Mesendoderm (in vitro differentiated cells): ENCODE data around the gene HAS3.

Experiments used
- DNase-seq: peaks from one replicate; pipeline ENCODE4 v3.0.0; 2013
- H2AK5ac ChIP-seq: 2 replicates; pipeline ENCODE4 v1.6.1; 2013; ENCODE audit warnings: low read length, inconsistent platforms
- H2BK120ac ChIP-seq: 2 replicates; pipeline ENCODE4 v1.6.1; 2013; ENCODE audit warnings: low read depth, mild to moderate bottlenecking, low read length, moderate library complexity, mixed read lengths
- H2BK15ac ChIP-seq: replicated peaks from 2 replicates; pipeline ENCODE4 v1.6.1; 2013; ENCODE audit warnings: low read depth, mild to moderate bottlenecking, moderate library complexity
- H2BK5ac ChIP-seq: 2 replicates; pipeline ENCODE4 v1.6.1; 2013; ENCODE audit warnings: low read length, inconsistent platforms
- H3K18ac ChIP-seq: 2 replicates; pipeline ENCODE4 v1.6.1; 2013; ENCODE audit warnings: mild to moderate bottlenecking, low read length, mixed read lengths
- H3K23ac ChIP-seq: one replicate; pipeline ENCODE4 v1.6.1; 2013; ENCODE audit warnings: low read length
- H3K27ac ChIP-seq: 2 replicates; pipeline ENCODE4 v1.5.1; 2013; ENCODE audit warnings: low read depth, mild to moderate bottlenecking, inconsistent platforms, low read length, moderate library complexity
- H3K27me3 ChIP-seq: 2 replicates; pipeline ENCODE4 v1.6.1; 2013; ENCODE audit warnings: low read length, control low read depth, mild to moderate bottlenecking, inconsistent platforms; ENCODE audit not compliant: insufficient read depth, poor library complexity
- H3K36me3 ChIP-seq: 2 replicates; pipeline ENCODE4 v1.6.1; 2013; ENCODE audit warnings: low read length, inconsistent platforms; ENCODE audit not compliant: control insufficient read depth, insufficient read depth
- H3K4ac ChIP-seq: one replicate; pipeline ENCODE4 v1.6.1; 2013; ENCODE audit warnings: low read depth, mild to moderate bottlenecking, low read length, moderate library complexity
- H3K4me1 ChIP-seq: 2 replicates; pipeline ENCODE4 v1.6.1; 2013; ENCODE audit warnings: low read depth, low read length, inconsistent platforms; ENCODE audit not compliant: control insufficient read depth
- H3K4me2 ChIP-seq: 2 replicates; pipeline ENCODE4 v1.6.1; 2013; ENCODE audit warnings: low read length
- H3K4me3 ChIP-seq: 2 replicates; pipeline ENCODE4 v1.5.1; 2013; ENCODE audit warnings: mild to moderate bottlenecking, low read length
- H3K56ac ChIP-seq: one replicate; pipeline ENCODE4 v1.6.1; 2013; ENCODE audit warnings: low read length
- H3K79me1 ChIP-seq: 2 replicates; pipeline ENCODE4 v1.6.1; 2013; ENCODE audit warnings: low read length, inconsistent platforms
- H3K79me2 ChIP-seq: 2 replicates; pipeline ENCODE4 v1.6.1; 2013; ENCODE audit warnings: mild to moderate bottlenecking, low read length; ENCODE audit not compliant: control insufficient read depth, insufficient read depth
- H3K9ac ChIP-seq: 2 replicates; pipeline ENCODE4 v1.6.1; 2013; ENCODE audit warnings: low read length, inconsistent platforms
- H4K5ac ChIP-seq: one replicate; pipeline ENCODE4 v1.6.1; 2013; ENCODE audit warnings: low read length
- H4K8ac ChIP-seq: one replicate; pipeline ENCODE4 v1.6.1; 2013; ENCODE audit warnings: low read depth, mild to moderate bottlenecking, control low read depth, low read length, moderate library complexity
- WGBS: extraction: QIAGEN DNeasy Blood & Tissue Kit; methylation state at CpG from one replicate; pipeline ENCODE4 v1.1.7; 2013; ENCODE audit warnings: low lambda C conversion rate, missing lambda C conversion rate; ENCODE audit not compliant: insufficient coverage; ENCODE audit errors: extremely low coverage; 5-methylcytosine and 5-hydroxymethylcytosine counted together

The HAS3 gene

GRCh38 chr16:69160192-69160591 lies 54.7 kb downstream of the HAS3 start:
- no peak overlapping the region for H3K23ac ChIP-seq
- peaks cover 15% of the 10 kb centered on the region for H3K36me3 ChIP-seq

GRCh38 chr16:69165584-69165983 lies 60.1 kb downstream of the HAS3 start:
- no peak for DNase-seq
- no peak overlapping the region for H4K5ac ChIP-seq
- H3K79me1 ChIP-seq: no peaks in the 10 kb centered on the region
- no peak overlapping the region for H3K23ac ChIP-seq
- H2BK120ac ChIP-seq: no peak overlapping the region
- no peak overlapping the region for H3K27ac ChIP-seq
- no peaks in the 10 kb centered on the region for H3K4me1 ChIP-seq
- no CpG with 5 or more reads among the region's 6 CpGs for whole genome bisulfite sequencing
- no peak overlapping the region for H3K9ac ChIP-seq
- H3K4ac ChIP-seq: no peak overlapping the region
- H2BK5ac ChIP-seq: no peak overlapping the region
- H3K36me3 ChIP-seq: peaks cover 17% of the 10 kb centered on the region
- H3K4me2 ChIP-seq: no peak overlapping the region
- H3K79me2 ChIP-seq: no peaks in the 10 kb centered on the region
- H4K8ac ChIP-seq: no peak overlapping the region
- no peak overlapping the region for H3K18ac ChIP-seq
- H3K4me3 ChIP-seq: no peak overlapping the region
- H2AK5ac ChIP-seq: no peak overlapping the region
- H3K27me3 ChIP-seq: no peaks in the 10 kb centered on the region
- H3K56ac ChIP-seq: no peak overlapping the region
- no peak overlapping the region for H2BK15ac ChIP-seq

More at GRCh38 chr16:69160192-69160591, 54.7 kb downstream of the HAS3 start:
- Histone ChIP-seq H2BK15ac (no peak overlapping the region), H3K27me3 (no peaks in the 10 kb centered on the region), H2AK5ac (no peak overlapping the region), H3K56ac (no peak overlapping the region), H2BK120ac (no peak overlapping the region), H3K9ac (no peak overlapping the region), H3K27ac (no peak overlapping the region), H4K8ac (no peak overlapping the region), H3K18ac (no peak overlapping the region), H3K4me2 (no peak overlapping the region), H3K79me2 (no peaks in the 10 kb centered on the region), H3K4ac (no peak overlapping the region), H3K79me1 (peaks cover 2% of the 10 kb centered on the region), H3K4me3 (no peak overlapping the region), H2BK5ac (no peak overlapping the region), H4K5ac (no peak overlapping the region), H3K4me1 (no peaks in the 10 kb centered on the region)
- WGBS: no CpG with 5 or more reads among the region's 1 CpG
- no peak for DNase-seq

- H3K4me1 ChIP-seq: no peaks in the 10 kb centered on the region
- H4K5ac ChIP-seq: no peak overlapping the region
- H3K27me3 ChIP-seq: no peaks in the 10 kb centered on the region
- H3K27ac ChIP-seq: no peak overlapping the region
- no peak overlapping the region for H2BK15ac ChIP-seq
- H4K8ac ChIP-seq: no peak overlapping the region
- no peaks in the 10 kb centered on the region for H3K79me1 ChIP-seq
- H3K4me2 ChIP-seq: no peak overlapping the region
- H2BK120ac ChIP-seq: no peak overlapping the region
- peaks cover 17% of the 10 kb centered on the region for H3K36me3 ChIP-seq
- H3K23ac ChIP-seq: no peak overlapping the region
- no peak overlapping the region for H3K18ac ChIP-seq
- WGBS: no CpG with 5 or more reads among the region's 8 CpGs
- no peak overlapping the region for H3K4me3 ChIP-seq
- H3K4ac ChIP-seq: no peak overlapping the region
- DNase-seq: no peak
- H3K9ac ChIP-seq: no peak overlapping the region
- H2BK5ac ChIP-seq: no peak overlapping the region
- no peaks in the 10 kb centered on the region for H3K79me2 ChIP-seq
- no peak overlapping the region for H3K56ac ChIP-seq
- H2AK5ac ChIP-seq: no peak overlapping the region
Observed at GRCh38 chr16:69166221-69166833, 60.9 kb downstream of the HAS3 start.

- H3K27me3 ChIP-seq: no peaks in the 10 kb centered on the region
- H2BK5ac ChIP-seq: no peak overlapping the region
- no CpG with 5 or more reads among the region's 7 CpGs for WGBS
- H4K8ac ChIP-seq: no peak overlapping the region
- H3K79me1 ChIP-seq: no peaks in the 10 kb centered on the region
- no peak overlapping the region for H3K9ac ChIP-seq
- no peaks in the 10 kb centered on the region for H3K79me2 ChIP-seq
- H2AK5ac ChIP-seq: no peak overlapping the region
- H2BK120ac ChIP-seq: no peak overlapping the region
- H3K4me3 ChIP-seq: no peak overlapping the region
- no peak overlapping the region for H3K18ac ChIP-seq
- no peak overlapping the region for H3K4me2 ChIP-seq
- no peak overlapping the region for H3K23ac ChIP-seq
- peaks cover 17% of the 10 kb centered on the region for H3K36me3 ChIP-seq
- no peak for DNase-seq
- no peak overlapping the region for H3K4ac ChIP-seq
- H2BK15ac ChIP-seq: no peak overlapping the region
- H3K27ac ChIP-seq: no peak overlapping the region
- H3K4me1 ChIP-seq: no peaks in the 10 kb centered on the region
- H4K5ac ChIP-seq: no peak overlapping the region
- H3K56ac ChIP-seq: no peak overlapping the region
Observed at GRCh38 chr16:69166946-69167930, 61.8 kb downstream of the HAS3 start.
